ENCODE data around the gene CYP3A5. TPM values are rescaled to one million over a fixed set of nuclear protein-coding genes. Genes with fewer than 3 reads are reported as not detected.

The CYP3A5 gene
- total and polyA plus RNA-seq, 2 of the 13 experiments (the other 11 are each of a cell fraction or from before 2014, with no cell fraction given), result 5.7 to 9.3 TPM

- TF ChIP-seq HDAC6 (IDR thresholded peaks at IDR 0.05; ENCODE audit: low read depth, low read length) (no peak), HOXA9 (CRISPR knock-in tag; IDR thresholded peaks at IDR 0.05; ENCODE audit: borderline replicate concordance) (no peak), FOXP1 (IDR thresholded peaks at IDR 0.05) (no peak), FOXP1 (CRISPR knock-in tag; IDR thresholded peaks at IDR 0.05) (peak; percentile 85), FOXK2 (IDR thresholded peaks at IDR 0.05) (no peak), KAT7 (CRISPR knock-in tag; IDR thresholded peaks at IDR 0.05; ENCODE audit: borderline replicate concordance) (0 out of 2 replicates have a peak, but pooled peaks have one; percentile 58), ATAD3A (CRISPR knock-in tag; IDR thresholded peaks at IDR 0.05) (no peak), TOE1 (CRISPR knock-in tag; IDR thresholded peaks at IDR 0.05) (no peak), CSRNP2 (CRISPR knock-in tag; conservative IDR thresholded peaks at IDR 0.05; ENCODE audit: low read depth) (no peak), RFXANK (CRISPR knock-in tag; IDR thresholded peaks at IDR 0.05) (no peak), SMARCE1 (IDR thresholded peaks at IDR 0.05; ENCODE audit: borderline replicate concordance) (no peak), ZNF83 (CRISPR knock-in tag; IDR thresholded peaks at IDR 0.05; ENCODE audit: borderline replicate concordance) (no peak), ZNF143 (CRISPR knock-in tag; IDR thresholded peaks at IDR 0.05) (0 out of 2 replicates have a peak, but pooled peaks have one; percentile 36), SRY (CRISPR knock-in tag; IDR thresholded peaks at IDR 0.05) (no peak; the same call in 1 of the 2 replicates), CREB3 (CRISPR knock-in tag; IDR thresholded peaks at IDR 0.05) (no peak), TCF7 (IDR thresholded peaks at IDR 0.05; ENCODE audit: low read depth) (peak; percentile 72), TGIF2 (CRISPR knock-in tag; IDR thresholded peaks at IDR 0.05) (peak; percentile 70; the same call in 1 of the 2 replicates), DNMT3B (CRISPR knock-in tag; conservative IDR thresholded peaks at IDR 0.05) (no peak), ZNF124 (CRISPR knock-in tag; IDR thresholded peaks at IDR 0.05) (no peak), ESRRA (CRISPR knock-in tag; IDR thresholded peaks at IDR 0.05; ENCODE audit: low read depth) (peak; percentile 97), MAZ (IDR thresholded peaks at IDR 0.05; ENCODE audit: borderline replicate concordance, low read depth, low read length) (no peak), MAZ (CRISPR knock-in tag; IDR thresholded peaks at IDR 0.05; ENCODE audit: low read depth) (0 out of 2 replicates have a peak, but pooled peaks have one; percentile 19), ZNF101 (CRISPR knock-in tag; IDR thresholded peaks at IDR 0.05; ENCODE audit: borderline replicate concordance, low read depth) (no peak), ZNF317 (CRISPR knock-in tag; IDR thresholded peaks at IDR 0.05) (peak; percentile 64; the same call in 1 of the 2 replicates), MLXIP (CRISPR knock-in tag; IDR thresholded peaks at IDR 0.05; ENCODE audit: borderline replicate concordance) (no peak), SKI (IDR thresholded peaks at IDR 0.05; ENCODE audit: partially characterized antibody) (peak; percentile 51), KLF15 (CRISPR knock-in tag; IDR thresholded peaks at IDR 0.05; ENCODE audit: borderline replicate concordance) (no peak), ARNT (IDR thresholded peaks at IDR 0.05) (no peak), ZFY (CRISPR knock-in tag; IDR thresholded peaks at IDR 0.05) (peak; percentile 62), SPEN (CRISPR knock-in tag; IDR thresholded peaks at IDR 0.05; ENCODE audit: low read depth) (no peak)
These were observed 2.1 kb downstream of the CYP3A5 start (continued) for GRCh38 chr7:99677648-99678045.

Measured in HepG2 (cell line).